Tibial nerve (tissue), 4 donors: Measurements from ENCODE around the gene C12orf50. TPM values are rescaled to one million over a fixed set of nuclear protein-coding genes. Genes with fewer than 3 reads are reported as not detected.

ENCODE experiments used
- DNase-seq, 2 donors: peaks; one replicate each; pipeline ENCODE4 v3.0.0-alpha.2; 2019; ENCODE audit warnings: low spot score in 2 of 2
- H3K27ac ChIP-seq, 4 donors: fragments of 200-600 bp; sonication (generic) in 3 of 4; one replicate each; pipeline ENCODE4 v1.5.1; 2017 to 2019; ENCODE audit warnings: mild to moderate bottlenecking in 1 of 4
- H3K27me3 ChIP-seq, 2 donors: fragments of 200-600 bp; sonication (generic) in 1 of 2; one replicate each; pipeline versions ENCODE4 v1.5.1 to v1.6.0; 2017 to 2019
- H3K36me3 ChIP-seq, 3 donors: fragments of 200-600 bp; sonication (generic); one replicate each; pipeline ENCODE4 v1.5.1; 2018 to 2019
- H3K4me1 ChIP-seq, 4 donors: fragments of 200-600 bp; sonication (generic) in 3 of 4; one replicate each; pipeline ENCODE4 v1.5.1; 2017 to 2019
- H3K4me3 ChIP-seq, 4 donors: fragments of 200-600 bp; sonication (generic) in 3 of 4; one replicate each; pipeline ENCODE4 v1.5.1; 2017 to 2019; ENCODE audit warnings: mild to moderate bottlenecking in 1 of 4, moderate library complexity in 1 of 4
- H3K9me3 ChIP-seq, 4 donors: fragments of 200-600 bp; sonication (generic) in 3 of 4; one replicate each; pipeline ENCODE4 v1.5.1; 2017 to 2019
- EP300 ChIP-seq, 2 donors: sonication (generic); formaldehyde crosslinking; IDR thresholded peaks; one replicate each; pipeline ENCODE4 v1.6.1; 2017; ENCODE audit warnings: antibody characterized with exemption in 2 of 2, mild to moderate bottlenecking in 1 of 2
- POLR2A ChIP-seq, 2 donors: fragments of 450-650 bp; IDR thresholded peaks; one replicate each; pipeline ENCODE4 v1.6.1; 2017; ENCODE audit warnings: antibody characterized with exemption in 2 of 2, mild to moderate bottlenecking in 2 of 2, moderate library complexity in 2 of 2
- WGBS, 2 donors: methylation state at CpG; one replicate each; pipeline ENCODE4 v1.1.5; 2018; 5-methylcytosine and 5-hydroxymethylcytosine counted together
- total RNA-seq, 4 donors: library from RNA; depleted of rRNA; stranded (reverse); fragments of >200 nt; gene quantifications; one replicate each; pipeline ENCODE4 v1.1.0, GENCODE V29; 2016
- TF ChIP-seq, protein P1 (sequence below), 5 experiments: fragments of 200-600 bp in 3 of 5; fragments of 450-650 bp in 2 of 5; sonication (generic) in 3 of 5; IDR thresholded peaks; one replicate each; pipeline ENCODE4 v1.5.1; 2016 to 2019; ENCODE audit warnings: antibody characterized with exemption in 5 of 5, mild to moderate bottlenecking in 3 of 5, moderate library complexity in 2 of 5

C12orf50 gene
- total RNA-seq, 4 donors from 2014 or later = 0.66 TPM; not detected in 3

DNA sequence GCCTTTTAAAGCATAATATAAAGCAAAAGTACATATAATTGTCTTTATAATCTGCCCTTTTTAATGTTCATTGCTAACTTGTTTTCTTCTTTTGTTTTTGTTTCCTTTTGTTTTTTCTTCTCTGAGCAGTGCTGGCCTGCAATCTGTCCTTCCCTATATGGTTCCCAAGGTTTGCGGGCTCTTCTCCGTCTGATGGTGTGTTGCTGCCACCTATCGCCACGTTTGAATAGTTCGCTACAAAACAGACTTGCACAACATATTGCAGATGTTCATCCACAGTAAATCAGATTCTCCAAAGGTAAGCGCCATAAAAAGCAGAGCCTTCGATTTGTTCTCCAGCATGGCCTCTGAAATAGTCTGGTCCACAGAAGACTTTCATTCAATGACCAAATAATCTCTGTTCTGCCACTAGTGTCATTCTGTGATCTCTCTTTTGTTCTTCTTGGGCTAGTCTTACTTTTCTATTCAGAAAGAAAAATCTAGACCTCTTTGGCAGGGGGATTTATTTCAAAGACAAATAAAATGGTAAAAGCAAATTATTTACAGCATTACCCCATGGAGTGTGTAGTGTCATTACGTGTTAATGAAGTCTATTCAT is 33.5 kb downstream of the C12orf50 start:
- DNase-seq = peak; percentile 14 to 43
- H3K4me3 ChIP-seq = no peak overlapping the region
- H3K4me1 ChIP-seq = no peaks in the 10 kb centered on the region
- TF ChIP-seq, protein P1, sequence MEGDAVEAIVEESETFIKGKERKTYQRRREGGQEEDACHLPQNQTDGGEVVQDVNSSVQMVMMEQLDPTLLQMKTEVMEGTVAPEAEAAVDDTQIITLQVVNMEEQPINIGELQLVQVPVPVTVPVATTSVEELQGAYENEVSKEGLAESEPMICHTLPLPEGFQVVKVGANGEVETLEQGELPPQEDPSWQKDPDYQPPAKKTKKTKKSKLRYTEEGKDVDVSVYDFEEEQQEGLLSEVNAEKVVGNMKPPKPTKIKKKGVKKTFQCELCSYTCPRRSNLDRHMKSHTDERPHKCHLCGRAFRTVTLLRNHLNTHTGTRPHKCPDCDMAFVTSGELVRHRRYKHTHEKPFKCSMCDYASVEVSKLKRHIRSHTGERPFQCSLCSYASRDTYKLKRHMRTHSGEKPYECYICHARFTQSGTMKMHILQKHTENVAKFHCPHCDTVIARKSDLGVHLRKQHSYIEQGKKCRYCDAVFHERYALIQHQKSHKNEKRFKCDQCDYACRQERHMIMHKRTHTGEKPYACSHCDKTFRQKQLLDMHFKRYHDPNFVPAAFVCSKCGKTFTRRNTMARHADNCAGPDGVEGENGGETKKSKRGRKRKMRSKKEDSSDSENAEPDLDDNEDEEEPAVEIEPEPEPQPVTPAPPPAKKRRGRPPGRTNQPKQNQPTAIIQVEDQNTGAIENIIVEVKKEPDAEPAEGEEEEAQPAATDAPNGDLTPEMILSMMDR (IDR thresholded peaks at IDR 0.05) = peak; percentile 39 to 70 (median 52)
- TF ChIP-seq EP300 (IDR thresholded peaks at IDR 0.05) = no peak
- no peak overlapping the region for H3K27ac ChIP-seq
- H3K9me3 ChIP-seq = no peaks in the 10 kb centered on the region
- no peaks in the 10 kb centered on the region for H3K36me3 ChIP-seq
- H3K27me3 ChIP-seq = no peaks in the 10 kb centered on the region
- 4 to 6% methylated on average over 8 of the region's 8 CpGs for WGBS, 2 donors

DNA sequence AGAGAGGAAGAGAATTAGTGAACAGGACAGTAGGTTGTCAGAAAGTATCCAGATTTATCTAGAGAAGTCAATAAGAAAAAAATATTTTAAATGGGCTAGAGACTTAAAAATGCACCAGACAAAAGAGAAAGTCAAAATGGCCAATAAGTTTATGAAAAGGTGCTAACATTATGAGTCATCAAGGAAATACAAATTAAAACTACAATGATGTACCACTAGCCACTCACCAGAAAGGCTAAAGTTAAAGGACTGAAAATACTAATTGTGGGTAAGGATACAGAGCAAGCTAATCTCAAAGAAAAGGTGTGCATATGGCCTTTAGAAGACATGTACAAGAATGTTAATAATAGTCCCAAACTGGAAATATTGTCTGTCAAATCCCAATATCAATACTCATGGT is 37.7 kb downstream of the C12orf50 start:
- DNase-seq = no peak
- Histone ChIP-seq H3K4me1 (no peaks in the 10 kb centered on the region), H3K36me3 (no peaks in the 10 kb centered on the region), H3K27me3 (no peaks in the 10 kb centered on the region), H3K27ac (no peak overlapping the region), H3K4me3 (no peak overlapping the region), H3K9me3 (no peaks in the 10 kb centered on the region)
- TF ChIP-seq, protein P1 (IDR thresholded peaks at IDR 0.05) = no peak
- TF ChIP-seq POLR2A (IDR thresholded peaks at IDR 0.05) = no peak

GRCh38 chr12:87988534-87988933 is 40.7 kb downstream of the C12orf50 start:
- Histone ChIP-seq H3K4me1 (no peaks in the 10 kb centered on the region), H3K27ac (no peak overlapping the region), H3K27me3 (no peaks in the 10 kb centered on the region), H3K4me3 (no peak overlapping the region), H3K36me3 (no peaks in the 10 kb centered on the region), H3K9me3 (no peaks in the 10 kb centered on the region)
- 93 to 94% methylated on average over 2 of the region's 2 CpGs for WGBS, 2 donors
- TF ChIP-seq POLR2A (IDR thresholded peaks at IDR 0.05) = no peak
- TF ChIP-seq, protein P1 (IDR thresholded peaks at IDR 0.05) = no peak
- TF ChIP-seq EP300 (IDR thresholded peaks at IDR 0.05) = no peak
- no peak for DNase-seq

DNA sequence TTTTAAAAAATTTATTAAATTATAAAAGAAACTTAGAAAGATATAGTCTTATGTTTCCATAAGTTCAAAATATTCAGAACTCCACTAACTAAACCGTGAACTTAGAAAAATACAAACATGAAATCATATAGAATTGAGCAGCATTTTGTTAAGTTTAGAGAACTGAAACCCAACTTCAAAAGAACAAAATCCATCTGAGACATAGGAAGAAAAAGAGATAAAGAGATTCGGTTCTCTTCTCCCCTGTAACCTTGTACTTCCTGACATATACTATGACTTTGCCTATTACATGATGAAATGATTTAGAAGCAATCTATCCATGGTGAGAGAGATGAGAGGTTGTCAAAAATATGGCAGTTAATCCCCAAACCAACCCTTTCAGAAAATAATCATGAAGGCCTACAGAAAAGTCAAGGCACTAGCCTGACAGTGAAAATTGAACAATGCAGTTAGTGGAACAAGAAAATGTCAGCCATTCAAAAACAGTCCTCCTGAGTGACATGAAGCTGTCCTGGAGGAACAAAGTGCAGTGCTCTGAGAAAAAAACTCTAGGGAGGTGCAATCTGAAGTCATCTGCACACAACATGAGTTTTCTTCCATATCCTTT is 44.0 kb downstream of the C12orf50 start:
- H3K27ac ChIP-seq = no peak overlapping the region
- H3K9me3 ChIP-seq = no peaks in the 10 kb centered on the region
- no peak for TF ChIP-seq POLR2A (IDR thresholded peaks at IDR 0.05)
- TF ChIP-seq, protein P1 (IDR thresholded peaks at IDR 0.05) = no peak
- TF ChIP-seq EP300 (IDR thresholded peaks at IDR 0.05) = no peak
- H3K4me1 ChIP-seq = no peaks in the 10 kb centered on the region
- 89% methylated on average over 2 of the region's 2 CpGs for WGBS, 2 donors
- H3K27me3 ChIP-seq = no peaks in the 10 kb centered on the region
- DNase-seq = no peak
- H3K4me3 ChIP-seq = no peak overlapping the region
- H3K36me3 ChIP-seq = no peaks in the 10 kb centered on the region

DNA sequence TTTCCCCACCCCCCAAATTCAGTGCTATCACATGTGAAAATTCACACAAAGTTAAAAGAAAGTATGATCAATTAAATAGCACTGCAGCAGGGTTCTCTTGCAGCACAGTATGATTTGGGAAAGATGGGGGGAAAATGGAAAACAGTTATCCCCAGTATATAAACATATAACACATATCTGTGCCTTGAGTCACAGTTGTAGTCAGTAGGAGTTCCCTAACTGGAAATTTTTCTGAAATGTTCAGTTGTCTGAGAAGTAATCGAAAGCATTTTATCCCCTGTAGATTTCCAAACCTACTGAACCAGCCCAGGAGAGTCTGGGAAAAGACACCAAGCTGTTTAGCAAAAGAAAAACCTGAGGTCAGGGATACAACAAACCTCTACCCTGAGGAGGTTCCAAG is 47.0 kb downstream of the C12orf50 start:
- no peaks in the 10 kb centered on the region for H3K27me3 ChIP-seq
- H3K36me3 ChIP-seq = no peaks in the 10 kb centered on the region
- TF ChIP-seq, protein P1 (IDR thresholded peaks at IDR 0.05) = no peak
- no peak for TF ChIP-seq POLR2A (IDR thresholded peaks at IDR 0.05)
- TF ChIP-seq EP300 (IDR thresholded peaks at IDR 0.05) = no peak
- H3K27ac ChIP-seq = no peak overlapping the region
- no peak for DNase-seq
- WGBS, 2 donors = 88 to 90% methylated on average over 1 of the region's 1 CpG
- H3K4me3 ChIP-seq = no peak overlapping the region
- no peaks in the 10 kb centered on the region for H3K4me1 ChIP-seq
- no peaks in the 10 kb centered on the region for H3K9me3 ChIP-seq
